ENCODE results near the gene VDR.
"Not testable (repeated sequence)": the region's sequence is repeated elsewhere in the genome, so short reads cannot be mapped to it uniquely, and the experiment has no call there.

VDR gene

DNA sequence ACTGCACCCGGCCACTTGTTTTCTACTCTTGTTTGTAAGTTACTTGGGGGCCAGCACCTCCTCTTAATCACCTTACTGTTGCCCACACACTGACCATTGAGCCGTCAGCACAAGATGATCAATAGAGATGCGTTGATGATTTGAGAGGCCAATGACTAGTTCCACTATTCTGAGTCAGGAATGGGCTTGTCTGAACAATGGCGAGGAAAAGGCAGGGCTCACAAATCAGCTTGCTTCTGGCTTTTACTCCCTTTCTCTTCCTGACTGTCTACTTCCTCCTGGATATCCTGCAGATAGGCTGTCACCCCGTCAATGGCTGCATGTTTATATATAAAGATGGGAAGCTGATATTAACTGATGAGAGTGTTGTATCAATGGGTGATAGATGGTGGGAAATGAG is 55.9 kb downstream of the VDR start:
- no peak for DNase-seq (ENCODE audit: low read depth in 2 of 2)

DNA sequence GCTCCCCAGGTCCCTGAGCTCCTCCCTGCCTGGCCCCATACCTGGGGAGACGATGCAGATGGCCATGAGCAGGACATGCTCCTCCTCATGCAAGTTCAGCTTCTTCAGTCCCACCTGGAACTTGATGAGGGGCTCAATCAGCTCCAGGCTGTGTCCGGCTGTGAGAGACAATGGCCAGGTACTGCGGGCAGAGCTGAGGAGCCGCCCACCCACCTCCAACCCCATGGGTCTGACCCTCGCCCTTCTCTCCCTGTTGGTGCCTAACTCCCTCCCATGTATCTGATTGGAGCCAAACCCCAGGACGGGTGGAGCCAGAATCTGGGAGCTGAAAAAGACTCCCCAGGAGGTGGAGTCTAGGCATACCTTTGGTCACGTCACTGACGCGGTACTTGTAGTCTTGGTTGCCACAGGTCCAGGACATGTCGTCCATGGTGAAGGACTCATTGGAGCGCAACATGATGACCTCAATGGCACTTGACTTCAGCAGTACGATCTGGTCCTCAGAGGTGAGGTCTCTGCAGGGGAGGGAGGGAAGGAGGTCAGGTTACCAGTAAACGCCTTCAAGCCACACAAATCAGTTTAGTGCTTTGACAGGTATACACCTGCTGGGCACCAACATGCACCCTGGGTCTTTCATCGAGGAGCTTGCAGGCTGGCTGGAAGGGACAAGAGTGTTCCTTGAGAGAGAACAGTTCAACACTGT is 58.3 kb downstream of the VDR start:
- DNase-seq (ENCODE audit: low read depth in 2 of 2), result no peak

DNA sequence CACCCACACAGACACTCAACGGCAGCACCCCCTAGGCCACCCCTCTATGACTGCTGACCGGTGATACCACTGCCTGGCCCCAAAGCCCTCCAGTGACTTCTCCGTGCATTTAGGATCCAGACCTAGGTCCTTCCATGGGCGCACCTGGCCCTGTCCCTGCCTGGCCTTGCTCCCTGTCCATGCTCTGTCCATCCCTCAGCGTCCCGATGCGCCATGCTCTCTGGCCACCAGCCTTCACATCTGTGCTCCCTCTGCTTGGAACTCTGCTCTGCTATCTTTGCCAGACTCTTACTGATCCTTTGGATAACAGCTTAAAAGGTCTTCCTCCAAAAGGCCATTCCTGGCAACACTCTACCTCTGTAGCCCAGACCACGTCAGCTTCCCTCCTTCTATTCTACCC is 59.7 kb downstream of the VDR start:
- no peak for DNase-seq (ENCODE audit: low read depth in 2 of 2)

DNA sequence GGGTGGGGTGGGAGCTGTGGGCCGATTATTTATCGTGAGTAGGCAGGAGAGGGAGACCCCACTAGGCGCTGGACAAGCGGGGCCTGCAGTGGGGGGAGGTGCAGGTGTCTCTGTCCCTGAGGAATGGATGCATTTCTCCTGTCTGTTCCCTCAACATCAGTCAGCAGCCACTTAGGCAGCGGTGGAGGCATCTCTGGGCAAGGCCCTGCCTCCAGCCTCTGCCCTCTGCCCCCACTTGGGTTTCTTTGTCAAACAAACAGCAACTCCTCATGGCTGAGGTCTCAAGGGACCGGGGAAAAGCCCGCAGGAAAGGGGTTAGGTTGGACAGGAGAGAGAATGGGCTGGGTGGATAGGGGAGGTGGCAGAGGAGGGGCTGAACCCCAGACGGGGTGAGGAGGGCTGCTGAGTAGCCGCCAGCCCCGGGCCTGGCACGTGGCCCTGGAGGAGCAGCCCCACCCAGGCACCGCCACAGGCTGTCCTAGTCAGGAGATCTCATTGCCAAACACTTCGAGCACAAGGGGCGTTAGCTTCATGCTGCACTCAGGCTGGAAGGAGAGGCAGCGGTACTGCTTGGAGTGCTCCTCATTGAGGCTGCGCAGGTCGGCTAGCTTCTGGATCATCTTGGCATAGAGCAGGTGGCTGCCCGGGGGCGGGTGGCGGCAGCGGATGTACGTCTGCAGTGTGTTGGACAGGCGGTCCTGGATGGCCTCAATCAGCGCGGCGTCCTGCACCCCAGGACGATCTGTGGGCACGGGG is 60.4 kb downstream of the VDR start:
- DNase-seq (ENCODE audit: low read depth in 2 of 2), result no peak

DNA sequence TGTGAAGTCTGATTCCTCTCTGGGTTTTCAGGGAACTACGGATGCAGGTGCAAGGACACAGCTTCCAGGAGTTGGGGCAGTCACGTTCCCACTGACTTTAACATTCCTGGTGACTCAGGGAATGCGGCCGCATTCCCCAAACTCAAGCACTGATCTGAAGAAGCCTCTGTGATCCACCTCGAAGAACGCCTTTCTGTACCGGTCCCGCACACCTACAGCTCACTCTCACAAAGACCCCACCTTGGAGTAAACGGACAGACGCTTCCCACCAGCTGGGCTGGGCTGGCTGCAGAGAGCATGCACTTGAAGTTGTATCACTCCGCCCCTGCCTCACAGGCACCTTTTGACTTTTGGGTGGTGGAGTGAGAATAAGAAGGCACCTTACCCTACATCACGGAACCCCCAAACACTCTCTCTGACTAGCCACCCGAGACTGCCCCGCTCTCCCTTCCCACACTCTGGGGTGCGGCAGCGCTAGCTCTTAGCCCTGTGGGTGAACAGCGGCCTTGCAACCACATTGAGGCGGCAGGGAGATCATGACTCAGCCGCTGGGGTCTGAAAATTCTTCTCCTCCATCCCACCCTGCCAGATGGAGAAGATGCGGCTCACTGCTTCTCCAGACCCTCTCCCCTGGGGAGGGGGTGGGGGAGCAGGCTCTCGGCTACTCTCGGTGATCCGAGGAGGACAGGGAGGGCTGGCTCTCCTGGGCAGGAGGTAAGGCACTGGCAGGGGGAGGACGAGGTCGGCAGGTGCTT is 61.4 kb downstream of the VDR start:
- DNase-seq (ENCODE audit: low read depth in 2 of 2), result no peak

DNA sequence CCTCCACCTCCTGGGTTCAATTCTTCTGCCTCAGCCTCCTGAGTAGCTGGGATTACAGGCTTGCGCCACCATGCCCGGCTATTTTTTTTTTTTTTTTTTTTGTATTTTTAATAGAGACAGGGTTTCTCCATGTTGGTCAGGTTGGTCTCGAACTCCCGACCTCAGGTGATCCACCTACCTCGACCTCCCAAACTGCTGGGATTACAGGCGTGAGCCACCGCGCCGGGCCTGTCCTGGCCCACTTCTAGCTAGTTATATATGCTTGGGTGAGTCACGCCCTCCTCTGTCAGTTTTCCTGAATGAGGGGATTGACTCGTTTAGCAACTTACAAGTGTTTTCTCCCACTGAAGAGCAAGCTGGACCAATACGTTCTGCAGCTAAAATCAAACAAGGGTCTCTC is 62.3 kb downstream of the VDR start:
- DNase-seq (ENCODE audit: low read depth in 2 of 2), result not testable (repeated sequence)

DNA sequence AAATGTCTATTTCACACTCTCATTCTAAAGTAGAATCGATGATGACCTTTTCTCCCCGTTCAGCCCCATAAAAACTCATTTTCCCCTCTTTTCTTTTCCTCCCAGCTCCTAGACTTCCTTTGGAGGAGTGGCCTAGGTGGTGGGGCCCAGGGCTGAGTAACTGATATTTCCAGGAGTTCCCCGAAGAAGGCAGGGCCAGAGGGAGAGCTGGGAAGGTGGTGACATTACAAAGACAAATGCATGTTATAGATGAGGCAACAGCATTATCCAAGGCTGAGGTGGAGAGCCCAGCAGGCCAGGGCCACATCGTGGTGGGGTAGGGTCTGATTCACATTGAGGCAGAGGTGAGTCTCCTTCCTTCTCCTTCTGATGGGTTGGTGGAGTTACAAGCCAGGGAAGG is 62.9 kb downstream of the VDR start:
- DNase-seq (ENCODE audit: low read depth in 2 of 2), result no peak

- DNase-seq (ENCODE audit: low read depth in 2 of 2), result no peak
Measured at GRCh38 chr12:47841501-47841900, 63.3 kb downstream of the VDR start.

DNA sequence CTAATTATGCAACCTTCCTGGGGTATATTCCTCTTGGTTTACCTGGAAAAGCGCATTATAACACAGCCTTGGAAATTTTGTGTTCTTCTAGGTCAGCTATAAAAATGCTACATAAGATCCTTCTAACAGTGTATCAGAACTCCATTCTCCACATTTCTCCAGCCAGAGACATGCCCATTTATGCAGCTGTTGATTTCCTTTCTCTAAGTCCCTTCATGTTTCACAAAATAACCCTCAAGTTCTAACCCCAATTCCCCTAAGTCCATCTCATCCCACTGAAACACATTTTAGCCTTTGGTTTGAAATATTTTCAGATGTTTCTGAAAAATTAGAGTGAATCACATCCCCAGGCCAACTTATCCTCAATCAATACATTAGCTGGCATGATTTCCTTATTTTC is 64.2 kb downstream of the VDR start:
- no peak for DNase-seq (ENCODE audit: low read depth in 2 of 2)

DNA sequence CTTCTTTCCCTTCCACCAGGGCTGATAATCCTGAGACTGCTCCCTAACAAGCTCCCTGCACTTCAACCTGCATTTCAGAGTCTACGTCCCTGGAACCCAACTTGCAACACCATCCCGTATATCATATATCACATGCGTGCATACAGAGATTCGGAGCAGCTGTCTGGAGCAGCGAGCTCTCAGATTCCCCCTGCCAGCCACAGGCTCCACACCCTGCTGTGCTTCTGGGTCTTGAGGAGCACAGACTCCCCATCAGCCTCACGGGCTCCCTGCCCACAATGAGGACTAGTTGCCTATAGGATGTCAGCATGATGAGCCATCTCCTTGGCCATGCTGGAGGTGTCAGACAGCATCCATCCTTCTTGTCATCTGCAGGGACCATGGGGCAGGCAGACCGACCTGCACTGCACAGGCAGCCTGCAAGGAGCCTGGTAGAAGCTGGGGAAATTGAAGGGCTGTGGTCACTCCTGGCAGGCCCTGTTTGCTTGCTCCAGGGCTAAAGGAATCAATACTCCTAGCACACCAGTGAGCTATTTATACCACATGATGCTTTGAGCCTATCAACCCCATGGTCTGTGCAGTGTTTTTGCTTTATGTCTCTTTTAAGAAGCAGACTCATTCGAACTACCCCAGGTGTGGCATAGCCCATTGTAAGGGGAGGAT is 65.4 kb downstream of the VDR start:
- no peak for DNase-seq (ENCODE audit: low read depth in 2 of 2)

DNA sequence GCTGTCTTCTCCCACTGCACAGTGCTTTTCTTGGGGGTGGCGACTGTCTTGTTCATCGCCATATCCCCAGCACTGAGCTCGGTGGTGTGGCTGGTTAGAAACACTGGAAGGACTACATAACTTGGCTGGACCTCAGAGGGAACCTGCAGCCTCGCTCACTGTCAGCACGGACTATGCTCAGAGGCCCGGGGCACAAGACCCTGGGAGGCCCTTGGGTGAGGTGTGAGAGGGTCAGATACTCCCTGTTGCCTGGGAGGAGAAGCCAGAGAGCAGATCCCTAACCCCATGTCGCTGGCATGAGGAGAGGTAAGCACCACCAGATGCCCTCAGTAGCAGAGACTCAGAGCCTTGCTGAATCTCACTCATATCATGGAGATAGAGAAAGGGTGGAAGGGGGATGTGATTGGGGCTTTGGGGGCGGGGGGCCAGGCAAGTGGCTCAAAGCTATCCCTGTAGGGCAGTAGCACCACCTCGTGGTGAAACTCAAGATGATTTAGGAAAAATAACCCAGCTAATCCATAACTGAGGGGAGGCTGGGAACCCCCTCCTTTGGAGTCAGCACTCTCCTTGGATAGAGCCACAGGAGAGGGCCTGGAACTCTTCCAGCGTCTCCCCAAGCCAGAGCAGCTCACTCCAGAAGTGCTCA is 66.4 kb downstream of the VDR start:
- DNase-seq (ENCODE audit: low read depth in 2 of 2), result no peak

DNA sequence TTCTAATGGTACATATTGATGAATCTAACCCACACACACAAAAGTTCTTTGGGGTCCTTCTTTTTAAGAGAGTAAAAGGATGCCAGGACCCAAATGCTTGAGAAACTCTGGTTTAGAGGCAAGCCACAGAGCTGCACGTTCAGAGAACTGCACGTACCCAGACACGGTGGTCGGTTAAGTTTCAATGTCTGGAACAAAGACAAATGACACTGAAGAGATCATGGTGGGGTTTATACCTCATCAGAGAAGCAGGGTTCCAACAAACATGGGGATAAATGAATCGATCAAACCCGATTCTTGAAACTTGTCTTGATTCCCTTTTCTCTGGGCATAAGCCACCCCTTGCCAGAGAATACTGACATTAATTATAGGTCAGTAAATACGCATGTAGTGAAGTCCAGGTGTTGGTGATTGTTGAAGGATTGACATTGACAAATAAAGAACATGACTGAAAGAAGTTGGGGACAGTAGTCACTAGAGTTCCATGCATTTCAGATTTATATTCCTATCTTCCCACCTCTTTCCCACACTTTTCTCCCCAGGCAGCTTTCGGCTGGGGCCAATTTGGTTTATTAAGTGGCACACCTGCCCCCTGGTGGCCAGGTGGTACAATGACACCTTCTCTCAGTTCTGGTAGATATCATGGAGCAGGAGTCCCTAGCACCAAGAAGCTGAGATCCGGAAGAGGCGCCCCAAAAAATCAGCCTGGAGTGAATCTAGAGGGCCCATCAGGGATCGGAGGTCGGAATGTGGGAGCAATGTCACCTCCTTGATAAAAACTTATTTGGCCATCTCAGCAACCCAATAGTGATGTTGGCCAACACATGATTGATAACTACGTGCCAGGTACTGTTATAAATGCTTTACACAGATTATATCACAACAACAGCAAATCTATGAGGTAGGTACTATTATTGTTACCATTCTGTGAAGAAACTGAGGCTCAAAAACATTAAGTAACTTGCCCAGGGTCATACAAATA is 67.3 kb downstream of the VDR start:
- no peak for DNase-seq (ENCODE audit: low read depth in 2 of 2)

DNA sequence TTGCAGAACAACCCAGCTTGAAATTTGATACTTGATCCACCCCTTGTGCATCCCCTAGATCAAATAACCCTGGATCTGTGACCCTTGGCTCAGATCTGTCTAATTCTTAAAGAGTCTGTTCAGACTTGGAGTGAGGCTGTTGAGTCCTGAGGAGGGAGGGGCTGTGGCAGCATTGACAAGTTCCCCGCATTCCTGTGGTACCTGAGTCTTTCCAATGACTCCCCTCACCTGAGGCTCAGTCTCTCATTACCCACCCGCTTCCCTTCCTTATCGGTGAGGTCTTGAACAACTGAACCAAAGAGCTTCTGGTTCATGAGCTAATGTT is 69.0 kb downstream of the VDR start:
- DNase-seq (ENCODE audit: low read depth in 2 of 2), result no peak

DNA sequence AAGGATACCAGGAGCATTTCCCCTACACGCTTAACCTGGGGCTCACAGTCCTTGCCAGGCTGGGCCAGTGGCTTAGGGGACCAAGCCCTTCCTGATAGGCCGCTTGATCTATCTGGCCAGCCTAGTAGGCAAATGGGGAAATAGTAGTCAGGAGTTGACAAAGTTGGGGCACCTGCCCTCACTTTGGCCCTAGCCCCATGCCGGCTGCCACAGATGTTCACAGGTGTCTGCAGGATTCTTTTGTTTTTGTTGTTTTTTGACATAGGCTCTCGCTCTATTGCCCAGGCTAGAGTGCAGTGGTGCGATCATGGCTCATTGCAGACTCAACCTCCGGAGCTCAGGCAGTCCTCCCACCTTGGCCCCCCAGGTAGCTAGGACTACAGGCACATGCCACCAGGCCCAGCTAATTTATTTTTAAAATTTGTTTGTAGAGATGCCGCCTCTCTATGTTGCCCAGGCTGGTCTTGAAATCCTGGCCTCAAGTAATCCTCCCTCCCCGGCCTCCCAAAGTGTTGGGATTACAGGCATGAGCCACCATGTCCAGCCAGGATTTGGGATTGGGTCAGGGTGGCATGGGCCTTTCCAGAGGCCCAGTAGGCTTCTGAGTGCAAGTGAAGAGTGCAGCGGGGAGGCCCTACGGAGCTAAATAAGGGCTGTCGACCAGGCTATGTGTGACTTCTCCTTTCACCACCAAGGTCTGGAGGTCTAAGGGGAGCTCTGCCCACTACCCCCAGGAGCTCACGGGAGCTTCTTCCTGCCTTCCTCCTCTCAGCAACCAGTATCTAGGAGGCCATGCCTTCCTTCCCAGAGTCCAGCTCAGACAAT is 69.6 kb downstream of the VDR start:
- DNase-seq (ENCODE audit: low read depth in 2 of 2), result no peak

DNA sequence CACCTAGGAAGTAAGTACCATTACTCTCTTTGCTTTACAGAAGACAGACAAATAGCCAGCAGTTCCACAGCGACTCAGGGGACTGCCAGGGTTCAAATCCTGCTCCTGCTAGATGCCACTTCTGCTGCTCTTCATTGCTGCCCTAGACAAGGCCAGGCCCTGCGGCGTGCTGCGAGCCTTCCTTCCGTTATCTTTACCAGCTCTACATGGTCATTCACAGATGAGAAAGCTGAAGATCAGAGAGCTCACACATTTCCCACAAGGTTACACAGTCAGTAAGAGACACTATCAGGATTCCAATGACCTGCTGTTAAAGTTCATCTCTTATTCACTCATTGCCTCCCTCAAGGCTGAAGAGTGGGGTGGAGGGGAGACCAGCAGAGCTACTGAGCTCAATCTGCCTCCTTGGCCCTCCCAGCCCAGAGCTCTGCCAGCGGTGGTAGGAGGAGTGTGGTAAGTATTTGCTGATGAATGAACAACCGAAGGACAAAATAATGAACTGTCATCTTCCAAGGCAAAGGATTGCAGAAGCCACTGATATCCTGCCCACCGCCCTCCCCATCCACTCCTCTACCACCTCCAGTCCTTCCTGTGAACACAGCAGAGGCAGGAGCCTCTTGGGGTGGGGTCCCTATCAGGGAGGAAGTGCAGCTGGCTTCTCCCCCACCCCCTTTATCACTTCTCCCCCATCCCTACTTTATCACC is 70.4 kb downstream of the VDR start:
- DNase-seq (ENCODE audit: low read depth in 2 of 2), result no peak

DNA sequence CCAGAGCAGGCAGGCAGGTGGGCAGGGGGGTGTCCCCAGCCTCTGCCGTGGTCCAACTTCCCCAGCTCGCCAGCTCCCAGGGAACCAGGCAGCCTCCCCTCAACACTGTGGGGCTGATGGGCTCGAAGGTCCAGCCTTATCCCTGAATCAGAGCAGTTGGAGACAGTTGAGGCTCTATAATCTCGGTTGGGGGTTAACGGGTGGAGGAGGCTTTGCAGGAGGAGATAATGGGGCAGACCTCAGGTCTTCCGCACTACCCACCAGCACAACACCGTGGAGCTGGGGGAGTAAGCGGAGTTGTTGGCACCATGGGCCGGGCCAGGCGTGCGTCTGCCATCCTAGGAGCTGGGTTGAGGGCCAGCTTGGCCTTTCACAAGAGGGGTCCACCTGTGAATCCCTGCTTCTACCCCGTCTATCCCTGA is 71.2 kb downstream of the VDR start:
- DNase-seq (ENCODE audit: low read depth in 2 of 2), result no peak

DNA sequence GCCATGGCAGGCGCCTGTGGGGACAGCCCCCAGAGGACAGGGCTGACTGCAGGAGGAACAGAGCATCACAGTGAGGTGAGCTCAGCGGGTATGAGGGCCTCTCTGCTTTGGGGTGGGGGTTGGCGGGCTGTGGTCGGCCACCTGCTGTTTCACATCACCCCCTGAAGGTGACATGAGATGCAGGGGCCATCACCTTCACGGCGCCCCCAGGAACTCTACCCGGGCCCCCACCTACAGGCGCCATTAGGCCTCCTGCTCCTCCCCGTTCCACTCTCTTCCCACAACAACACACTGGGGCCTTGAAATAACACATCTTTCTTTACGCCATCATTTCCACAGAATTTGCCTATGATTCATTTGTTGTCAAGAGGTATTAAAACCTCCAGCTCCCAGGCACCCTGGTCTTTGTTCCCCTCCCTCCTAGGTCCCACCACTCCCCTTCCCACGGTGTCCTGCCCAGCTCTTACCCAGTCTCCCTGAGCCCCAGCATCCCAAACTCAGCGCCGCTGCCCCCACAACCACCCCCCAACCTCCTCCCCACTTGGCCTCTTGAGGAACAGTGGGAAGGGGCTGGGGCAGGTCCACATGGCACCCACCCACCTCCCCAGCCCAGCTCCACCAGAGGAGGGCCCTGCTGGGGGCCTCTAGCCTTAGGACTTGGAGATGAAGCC is 72.4 kb downstream of the VDR start:
- DNase-seq (ENCODE audit: low read depth in 2 of 2), result peak; percentile 81 to 83

- DNase-seq (ENCODE audit: low read depth in 2 of 2), result no peak
Measured at GRCh38 chr12:47829584-47829983, 75.2 kb downstream of the VDR start.
